Gastrocnemius medialis (tissue), 4 donors: ENCODE data around the gene MRPL4. TPM values are rescaled to one million over a fixed set of nuclear protein-coding genes. Genes with fewer than 3 reads are reported as not detected.
A peak's percentile ranks its signal among the peaks of the same experiment; 100 is the strongest.

ENCODE experiments used
- ATAC-seq, 2 donors: fragments of 150-250 bp; one replicate each; pipeline ENCODE4 v1.9.1; 2016
- DNase-seq, 2 donors: peaks; one replicate each; pipeline ENCODE4 v3.0.0-alpha.2; 2019
- H3K27ac ChIP-seq, 4 donors: fragments of 200-600 bp; sonication (generic); 1 replicate in 1 of 4; 2 replicates in 3 of 4; pipeline ENCODE4 v1.5.1; 2016 to 2018; ENCODE audit warnings: mild to moderate bottlenecking in 2 of 4, moderate library complexity in 1 of 4
- H3K27me3 ChIP-seq, 3 donors: fragments of 200-600 bp; sonication (generic) in 2 of 3; 1 replicate in 1 of 3; 2 replicates in 2 of 3; pipeline versions ENCODE4 v1.5.1 to v1.6.0; 2016 to 2019; ENCODE audit warnings: mild to moderate bottlenecking in 1 of 3, moderate library complexity in 1 of 3
- H3K36me3 ChIP-seq, 2 donors: fragments of 200-600 bp; sonication (generic) in 1 of 2; one replicate each; pipeline ENCODE4 v1.5.1; 2017 to 2018
- H3K4me1 ChIP-seq, 2 donors: fragments of 200-600 bp; sonication (generic) in 1 of 2; one replicate each; pipeline ENCODE4 v1.5.1; 2016 to 2017; ENCODE audit warnings: mild to moderate bottlenecking in 2 of 2
- H3K4me3 ChIP-seq, 4 donors: fragments of 200-600 bp; sonication (generic) in 3 of 4; 1 replicate in 1 of 4; 2 replicates in 3 of 4; pipeline ENCODE4 v1.5.1; 2016 to 2019; ENCODE audit warnings: mild to moderate bottlenecking in 2 of 4
- H3K9me3 ChIP-seq, 3 donors: fragments of 200-600 bp; sonication (generic) in 2 of 3; 1 replicate in 1 of 3; 2 replicates in 2 of 3; pipeline ENCODE4 v1.5.1; 2016 to 2019
- CTCF ChIP-seq, 5 experiments: fragments of 450-650 bp in 3 of 5; fragments of 200-600 bp in 2 of 5; sonication (generic) in 2 of 5; IDR thresholded peaks in 4 of 5; conservative IDR thresholded peaks in 1 of 5; 1 replicate in 4 of 5; 2 replicates in 1 of 5; pipeline ENCODE4 v1.5.1; 2016 to 2019; ENCODE audit warnings: antibody characterized with exemption in 5 of 5, mild to moderate bottlenecking in 3 of 5, moderate library complexity in 3 of 5
- POLR2A ChIP-seq, 2 donors: fragments of 450-650 bp; IDR thresholded peaks; one replicate each; pipeline ENCODE4 v1.6.1; 2017; ENCODE audit warnings: antibody characterized with exemption in 2 of 2, mild to moderate bottlenecking in 2 of 2, moderate library complexity in 2 of 2
- in situ Hi-C, 4 donors: fragments of 200-750 bp; cut with MboI; loops; one replicate each; pipeline versions ENCODE4 v1.15.0 to v1.8.0; 2017; ENCODE audit warnings: low sequenced_read_pairs in 4 of 4
- intact Hi-C: fragments of 100-400 bp; cut with DNase I; formaldehyde crosslinking; loops from one replicate; pipeline ENCODE4 v1.15.1; 2023; ENCODE audit warnings: low total_unique reads
- total RNA-seq, 4 donors: library from RNA; depleted of rRNA; stranded (reverse); fragments of >200 nt; gene quantifications; one replicate each; pipeline versions ENCODE4 v1.1.0 to v1.2.3, GENCODE V29; 2016

Gene MRPL4
- total RNA-seq, 4 donors from 2014 or later = 68.3 to 112 (median 84.4) TPM

- intact Hi-C loops = no loop called here
- H3K4me1 ChIP-seq = peaks cover 12 to 16% of the 10 kb centered on the region in 2 donors
- H3K36me3 ChIP-seq = peaks cover 0 to 18% of the 10 kb centered on the region in 2 donors
Observed at GRCh38 chr19:10284960-10285278, 32.9 kb downstream of the MRPL4 start.

GRCh38 chr19:10285393-10285792 lies 33.4 kb downstream of the MRPL4 start:
- Histone ChIP-seq H3K4me3 (no peak overlapping the region), H3K9me3 (no peaks in the 10 kb centered on the region), H3K27me3 (peaks cover 36 to 38% (median 38%) of the 10 kb centered on the region in 3 donors), H3K36me3 (peaks cover 0 to 18% of the 10 kb centered on the region in 2 donors), H3K4me1 (peaks cover 14 to 21% of the 10 kb centered on the region in 2 donors), H3K27ac (no peak overlapping the region)
- intact Hi-C loops = no loop called here
- no peak for TF ChIP-seq CTCF (IDR thresholded peaks at IDR 0.05 in 4 of 5, conservative IDR thresholded peaks at IDR 0.05 in 1 of 5)
- no peak for TF ChIP-seq POLR2A (IDR thresholded peaks at IDR 0.05)
- in situ Hi-C loops = no loop called here
- DNase-seq (no peak), ATAC-seq (no peak)

More at GRCh38 chr19:10284960-10285278, 32.9 kb downstream of the MRPL4 start:
- no peaks in the 10 kb centered on the region for H3K9me3 ChIP-seq
- peaks cover 33 to 34% (median 33%) of the 10 kb centered on the region in 3 donors for H3K27me3 ChIP-seq
- ATAC-seq = no peak
- no peak overlapping the region for H3K4me3 ChIP-seq
- no peak for TF ChIP-seq POLR2A (IDR thresholded peaks at IDR 0.05)
- TF ChIP-seq CTCF (IDR thresholded peaks at IDR 0.05 in 4 of 5, conservative IDR thresholded peaks at IDR 0.05 in 1 of 5) = no peak
- no peak for DNase-seq
- H3K27ac ChIP-seq = no peak overlapping the region
- in situ Hi-C loops = no loop called here

GRCh38 chr19:10286803-10287737 lies 35.1 kb downstream of the MRPL4 start, which contains the start of gene ICAM4:
Gene ICAM4 (plus strand): TSS chr19:10286955. CDS start chr19:10287013, 58 bp downstream.
- Histone ChIP-seq H3K36me3 (peaks cover 0 to 18% of the 10 kb centered on the region in 2 donors), H3K4me3 (peak within 1 kb of the TSS in 2 of 4 donors; percentile 22 to 27), H3K9me3 (no peaks in the 10 kb centered on the region), H3K27ac (peak within 1 kb of the TSS in 1 of 4 donors; percentile 33), H3K27me3 (peaks cover 53 to 55% (median 55%) of the 10 kb centered on the region in 3 donors), H3K4me1 (peaks cover 28 to 37% of the 10 kb centered on the region in 2 donors)
- in situ Hi-C loops (no loop called here), intact Hi-C loops (no loop called here)
- DNase-seq (no peak), ATAC-seq (peak in 1 of 2 donors; percentile 41)
- TF ChIP-seq POLR2A (IDR thresholded peaks at IDR 0.05) (no peak), CTCF (IDR thresholded peaks at IDR 0.05 in 4 of 5, conservative IDR thresholded peaks at IDR 0.05 in 1 of 5) (no peak)

- H3K9me3 ChIP-seq = no peaks in the 10 kb centered on the region
- ATAC-seq (no peak), DNase-seq (no peak)
- peaks cover 70 to 72% (median 71%) of the 10 kb centered on the region in 3 donors for H3K27me3 ChIP-seq
- no peak for TF ChIP-seq CTCF (IDR thresholded peaks at IDR 0.05 in 4 of 5, conservative IDR thresholded peaks at IDR 0.05 in 1 of 5)
- TF ChIP-seq POLR2A (IDR thresholded peaks at IDR 0.05) = no peak
- H3K27ac ChIP-seq = no peak overlapping the region
- peak overlapping the region in 3 of 4 donors; percentile 45 to 65 (median 48) for H3K4me3 ChIP-seq
- H3K36me3 ChIP-seq = peaks cover 0 to 17% of the 10 kb centered on the region in 2 donors
- in situ Hi-C loops = no loop called here
- intact Hi-C loops = no loop called here
- H3K4me1 ChIP-seq = peaks cover 29 to 43% of the 10 kb centered on the region in 2 donors
Observed at GRCh38 chr19:10288662-10289166, 36.7 kb downstream of the MRPL4 start.
